ENCODE data around the gene CRYBA4.

- TF ChIP-seq CTCF (conservative IDR thresholded peaks at IDR 0.05): no peak
- TF ChIP-seq ZFX (IDR thresholded peaks at IDR 0.05): no peak
Measured at GRCh38 chr22:26629988-26630761, 8.4 kb downstream of the CRYBA4 start.
